Fibroblast of the aortic adventitia (primary cell): ENCODE data around the gene ZSCAN23. TPM values are rescaled to one million over a fixed set of nuclear protein-coding genes. Genes with fewer than 3 reads are reported as not detected.
"Not testable (repeated sequence)": the region's sequence is repeated elsewhere in the genome, so short reads cannot be mapped to it uniquely, and the experiment has no call there.

Source experiments
- DNase-seq: peaks from one replicate; pipeline ENCODE4 v3.0.0-alpha.2; 2010; ENCODE audit warnings: low read depth
- H3K4me3 ChIP-seq: 2 replicates; pipeline ENCODE4 v1.5.1; 2011; ENCODE audit warnings: low read depth, mild to moderate bottlenecking, control low read depth, low read length, moderate library complexity
- total RNA-seq: library from RNA; depleted of rRNA; stranded (reverse); fragments of >200 nt; gene quantifications from 2 replicates; pipeline ENCODE4 v1.2.3, GENCODE V29; 2012; ENCODE audit warnings: low replicate concordance
- TF ChIP-seq, protein P1 (sequence below): IDR thresholded peaks from 2 replicates; pipeline ENCODE4 v1.5.1; 2011; ENCODE audit warnings: mild to moderate bottlenecking, low read length, control low read depth, inconsistent platforms; ENCODE audit not compliant: insufficient read depth

ZSCAN23 gene
- total RNA-seq, 1 donor, result 6.7 TPM

DNA sequence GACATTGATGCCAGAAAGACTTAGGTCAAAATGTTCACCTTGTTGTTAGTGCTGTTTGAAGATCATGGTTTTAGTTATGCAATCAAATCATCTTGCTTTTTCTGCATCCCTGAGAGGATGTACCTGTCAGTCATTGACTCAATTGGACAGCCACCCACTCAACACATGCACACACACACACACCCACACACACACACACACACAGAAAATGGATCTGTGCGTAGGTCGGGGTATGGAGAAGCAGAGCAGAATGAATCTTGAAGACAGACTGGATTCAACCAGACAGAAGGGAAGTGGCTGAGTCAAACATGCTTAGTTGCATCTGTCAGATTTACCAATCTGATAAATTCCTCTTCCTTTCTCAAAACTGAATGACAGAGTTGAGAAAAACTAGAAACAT, 19.1 kb upstream of the ZSCAN23 start:
- H3K4me3 ChIP-seq, result no peak overlapping the region
- DNase-seq, result no peak
- TF ChIP-seq, protein P1, sequence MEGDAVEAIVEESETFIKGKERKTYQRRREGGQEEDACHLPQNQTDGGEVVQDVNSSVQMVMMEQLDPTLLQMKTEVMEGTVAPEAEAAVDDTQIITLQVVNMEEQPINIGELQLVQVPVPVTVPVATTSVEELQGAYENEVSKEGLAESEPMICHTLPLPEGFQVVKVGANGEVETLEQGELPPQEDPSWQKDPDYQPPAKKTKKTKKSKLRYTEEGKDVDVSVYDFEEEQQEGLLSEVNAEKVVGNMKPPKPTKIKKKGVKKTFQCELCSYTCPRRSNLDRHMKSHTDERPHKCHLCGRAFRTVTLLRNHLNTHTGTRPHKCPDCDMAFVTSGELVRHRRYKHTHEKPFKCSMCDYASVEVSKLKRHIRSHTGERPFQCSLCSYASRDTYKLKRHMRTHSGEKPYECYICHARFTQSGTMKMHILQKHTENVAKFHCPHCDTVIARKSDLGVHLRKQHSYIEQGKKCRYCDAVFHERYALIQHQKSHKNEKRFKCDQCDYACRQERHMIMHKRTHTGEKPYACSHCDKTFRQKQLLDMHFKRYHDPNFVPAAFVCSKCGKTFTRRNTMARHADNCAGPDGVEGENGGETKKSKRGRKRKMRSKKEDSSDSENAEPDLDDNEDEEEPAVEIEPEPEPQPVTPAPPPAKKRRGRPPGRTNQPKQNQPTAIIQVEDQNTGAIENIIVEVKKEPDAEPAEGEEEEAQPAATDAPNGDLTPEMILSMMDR, result no peak

DNA sequence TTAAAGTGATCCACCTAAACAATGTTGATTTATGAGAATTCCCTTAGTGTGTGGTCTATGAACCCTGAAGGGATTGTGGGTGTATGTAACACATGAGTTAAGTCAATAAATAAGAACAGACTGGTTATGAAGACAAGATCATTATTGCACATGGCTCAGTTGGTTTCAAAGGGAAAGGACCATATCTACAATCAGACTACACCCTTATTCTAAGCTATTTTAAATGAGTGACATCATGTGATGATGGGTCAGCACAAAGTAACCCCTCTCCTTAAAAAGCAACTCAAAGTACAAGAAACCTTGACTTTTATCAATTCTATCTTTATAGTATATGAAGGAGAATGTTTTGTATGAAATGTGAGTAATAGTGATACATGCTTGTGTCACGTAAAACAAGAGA, 15.3 kb upstream of the ZSCAN23 start:
- no peak for DNase-seq

DNA sequence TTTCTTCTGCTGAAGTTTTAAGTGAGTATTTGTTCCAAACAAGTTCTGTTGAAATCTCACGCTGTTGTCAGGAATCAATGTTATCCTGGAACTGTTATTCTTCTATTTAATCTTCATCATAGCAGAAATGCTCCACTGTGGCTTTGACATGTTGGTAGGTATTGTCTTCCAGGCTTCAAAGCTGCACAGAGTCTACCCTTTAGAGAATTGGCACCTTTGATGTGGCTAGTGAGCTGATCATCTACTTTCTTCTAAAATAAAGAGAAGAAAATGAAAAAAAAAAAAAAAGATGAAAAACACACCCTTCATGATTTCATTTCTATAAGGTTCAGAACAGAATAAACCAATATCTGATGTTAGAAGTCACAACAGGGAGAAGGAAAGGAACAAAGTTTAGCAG, 5.8 kb upstream of the ZSCAN23 start:
- TF ChIP-seq, protein P1, result no peak
- no peak for DNase-seq
- no peak overlapping the region for H3K4me3 ChIP-seq

More for the DNA sequence above, 15.3 kb upstream of the ZSCAN23 start:
- TF ChIP-seq, protein P1, result no peak
- no peak overlapping the region for H3K4me3 ChIP-seq

DNA sequence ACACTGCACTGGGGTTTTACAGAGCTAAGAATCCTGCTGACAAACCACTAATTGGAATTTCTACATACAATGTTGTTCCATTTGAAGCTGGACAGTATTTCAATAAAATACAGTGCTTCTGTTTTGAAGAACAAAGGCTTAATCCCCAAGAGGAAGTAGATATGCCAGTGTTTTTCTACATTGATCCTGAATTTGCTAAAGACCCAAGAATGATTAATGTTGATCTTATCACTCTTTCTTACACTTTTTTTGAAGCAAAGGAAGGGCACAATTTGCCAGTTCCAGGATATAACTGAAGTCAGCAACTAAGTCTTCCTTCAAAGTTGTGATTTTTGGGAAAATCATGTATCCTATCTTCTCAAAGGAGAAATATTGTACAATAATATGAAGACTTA, 4.2 kb upstream of the ZSCAN23 start:
- DNase-seq, result not testable (repeated sequence)
- peak overlapping the region; percentile 68 for H3K4me3 ChIP-seq

DNA sequence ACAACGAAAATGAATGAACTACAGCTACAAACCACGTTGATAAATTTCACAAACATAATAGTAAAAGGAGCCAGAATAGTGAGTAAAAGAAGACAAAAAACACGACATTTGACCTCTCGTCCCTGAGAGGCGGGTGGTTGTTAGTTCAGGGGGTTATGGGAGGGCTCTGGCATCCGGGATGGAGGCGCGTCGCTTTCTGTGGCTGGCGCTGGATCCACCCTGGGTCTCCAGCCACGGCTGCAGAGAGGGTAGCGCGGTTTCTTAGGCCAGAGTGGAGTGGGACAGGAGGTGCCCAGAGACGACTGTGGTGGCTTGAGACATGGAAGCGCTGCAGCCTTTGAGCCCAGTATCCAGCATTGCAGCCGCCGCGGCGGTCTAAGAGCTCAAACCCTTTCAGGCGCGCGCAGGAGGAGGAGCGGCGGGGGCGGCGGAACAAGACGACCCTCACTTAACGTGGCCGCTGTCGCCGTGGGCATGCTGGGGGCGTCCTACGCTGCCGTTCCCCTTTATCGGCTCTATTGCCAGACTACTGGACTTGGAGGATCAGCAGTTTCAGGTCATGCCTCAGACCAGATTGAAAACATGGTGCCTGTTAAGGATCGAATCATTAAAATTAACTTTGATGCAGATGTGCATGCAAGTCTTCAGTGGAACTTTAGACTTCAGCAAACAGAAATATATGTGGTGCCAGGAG, 3.7 kb upstream of the ZSCAN23 start:
- peak; percentile 4 for DNase-seq
- TF ChIP-seq, protein P1, result no peak
- peak overlapping the region; percentile 68 for H3K4me3 ChIP-seq

DNA sequence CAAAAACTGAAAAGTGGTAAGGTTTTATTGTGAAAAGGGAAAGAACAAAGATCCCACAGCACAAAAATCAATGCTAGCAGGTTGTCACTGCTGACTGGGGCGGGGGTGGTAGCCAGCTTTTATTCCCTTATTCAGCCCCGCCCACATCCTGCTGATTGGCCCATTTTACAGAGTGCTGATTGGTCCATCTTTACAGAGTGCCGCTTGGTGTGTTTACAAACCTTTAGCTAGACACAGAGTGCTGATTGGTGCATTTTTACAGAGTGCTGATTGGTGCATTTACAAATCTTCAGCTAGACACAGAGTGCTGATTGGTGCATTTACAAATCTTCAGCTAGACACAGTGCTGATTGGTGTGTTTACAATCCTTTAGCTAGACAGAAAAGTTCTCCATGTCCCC, 1.5 kb upstream of the ZSCAN23 start:
- DNase-seq, H3K4me3 ChIP-seq: not testable (repeated sequence)

DNA sequence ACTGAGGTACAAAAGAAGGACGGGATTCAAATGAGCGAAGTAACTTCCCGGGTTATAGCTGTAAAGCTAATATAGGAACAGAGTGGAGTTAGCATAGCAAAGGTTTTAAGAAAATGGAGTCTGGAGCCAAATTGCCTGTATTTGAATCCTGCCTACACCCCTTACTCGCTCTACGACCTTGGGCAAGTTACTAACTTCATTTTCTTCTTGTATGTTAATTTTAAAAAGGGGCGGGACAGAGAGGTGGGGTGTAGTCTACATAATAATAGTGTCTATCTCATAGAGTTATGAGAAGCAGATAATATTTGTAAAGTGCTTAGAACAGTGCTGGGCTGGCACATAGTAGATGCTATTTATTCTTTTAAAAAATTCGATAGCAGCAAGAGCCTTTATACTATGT, 705 bp downstream of the ZSCAN23 start:
- no peak for DNase-seq
- TF ChIP-seq, protein P1, result no peak
- H3K4me3 ChIP-seq, result peak overlapping the region; percentile 79

DNA sequence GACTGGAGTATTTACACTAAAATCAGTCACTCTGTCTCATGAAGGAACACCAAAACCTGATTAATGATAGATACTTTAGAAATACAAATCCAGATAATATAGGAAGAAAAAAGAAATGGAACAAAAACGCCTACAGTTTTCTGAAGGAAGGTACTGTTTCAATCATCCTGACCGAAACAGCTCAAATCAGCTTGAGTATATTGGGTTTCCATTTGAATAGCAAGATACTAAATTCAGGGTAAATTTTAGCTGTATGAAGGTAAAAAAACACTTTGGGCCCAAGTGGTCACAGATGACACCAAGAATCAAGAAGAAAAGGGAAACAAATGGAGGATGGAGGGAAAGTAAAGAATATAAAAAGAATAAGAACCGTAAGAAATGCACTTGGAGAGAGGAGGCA, 6.9 kb downstream of the ZSCAN23 start:
- no peak for DNase-seq
- H3K4me3 ChIP-seq, result no peak overlapping the region
- TF ChIP-seq, protein P1, result no peak
